GM12878 (cell line): ENCODE measurements around the gene RTP3. TPM values are rescaled to one million over a fixed set of nuclear protein-coding genes. Genes with fewer than 3 reads are reported as not detected.

Experiments
- ATAC-seq: fragments of 200-7000 bp; cut with Tn5 transposase; 3 replicates; pipeline ENCODE4 v1.9.1; 2020; ENCODE audit warnings: mild to moderate bottlenecking, moderate library complexity
- BruUV-seq: library from RNA; stranded (reverse); fragments of 400-500 nt; replicated peaks from 2 replicates; lab custom pipeline; 2021; lab: Mats Ljungman, UMichigan
- CTCF ChIA-PET: fragments of 300-600 bp; sonication (Branson Sonifier 250); formaldehyde crosslinking; extraction: SDS; loops from one replicate; lab custom pipeline; 2021; ENCODE audit warnings: inconsistent platforms; lab: Yijun Ruan, JAX
- POLR2A ChIA-PET: fragments of 350-600 bp; formaldehyde crosslinking; extraction: SDS; loops from one replicate; lab custom pipeline; 2021; ENCODE audit warnings: inconsistent platforms; lab: Charles Lee
- RAD21 ChIA-PET: fragments of 300-600 bp; sonication (Branson Sonifier 250); formaldehyde crosslinking; loops from one replicate; lab custom pipeline; 2023; ENCODE audit warnings: antibody characterized with exemption; ENCODE audit not compliant: unreplicated experiment; lab: Charles Lee
- SMC1A ChIA-PET: fragments of 300-600 bp; sonication (Branson Sonifier 250); formaldehyde crosslinking; loops from one replicate; lab custom pipeline; 2023; ENCODE audit not compliant: unreplicated experiment, uncharacterized antibody; lab: Charles Lee
- DNase-seq: peaks from one replicate; pipeline ENCODE4 v3.0.0-alpha.2; 2011; ENCODE audit warnings: low read depth, low spot score
- FAIRE-seq: peaks from 3 replicates; lab custom pipeline; 2011; peaks lifted over from hg19 to GRCh38; lab: Jason Lieb, UNC
- H2AFZ ChIP-seq: 2 replicates; pipeline ENCODE4 v1.6.0; 2011; ENCODE audit warnings: low read depth, low read length, control low read depth; ENCODE audit not compliant: control insufficient read depth
- H3K27ac ChIP-seq: 2 replicates; pipeline ENCODE4 v1.5.1; 2011; ENCODE audit warnings: control low read depth; ENCODE audit not compliant: control insufficient read depth, insufficient read depth
- H3K27me3 ChIP-seq, 2 experiments: replicated peaks in 1 of 2; 2 replicates each; pipeline versions ENCODE4 v1.6.0 to v1.6.1; 2011; ENCODE audit warnings: low read length in 1 of 2; ENCODE audit not compliant: control insufficient read depth in 2 of 2, insufficient read depth in 2 of 2
- H3K36me3 ChIP-seq, 2 experiments: 2 replicates each; pipeline ENCODE4 v1.5.1; 2011; ENCODE audit warnings: low read length in 1 of 2; ENCODE audit not compliant: control insufficient read depth in 2 of 2, insufficient read depth in 2 of 2
- H3K4me1 ChIP-seq: 2 replicates; pipeline ENCODE4 v1.6.1; 2011; ENCODE audit warnings: mild to moderate bottlenecking, low read length, moderate library complexity, mixed read lengths; ENCODE audit not compliant: control insufficient read depth, insufficient read depth
- H3K4me2 ChIP-seq: 2 replicates; pipeline ENCODE4 v1.6.0; 2011; ENCODE audit warnings: control low read depth; ENCODE audit not compliant: control insufficient read depth, insufficient read depth
- H3K4me3 ChIP-seq: fragments of 200-600 bp; sonication (generic); 2 replicates; pipeline ENCODE4 v1.5.1; 2016
- H3K79me2 ChIP-seq: 2 replicates; pipeline ENCODE4 v1.6.0; 2011; ENCODE audit warnings: low read length; ENCODE audit not compliant: control insufficient read depth, insufficient read depth
- H3K9ac ChIP-seq: 2 replicates; pipeline ENCODE4 v1.8.0; 2011; ENCODE audit warnings: low read length, control low read depth, mixed read lengths; ENCODE audit not compliant: control insufficient read depth, insufficient read depth
- H3K9me3 ChIP-seq: replicated peaks from 3 replicates; pipeline ENCODE4 v1.5.1; 2011; ENCODE audit warnings: mild to moderate bottlenecking, low read length; ENCODE audit not compliant: control insufficient read depth, insufficient read depth
- H4K20me1 ChIP-seq: 2 replicates; pipeline ENCODE4 v1.6.0; 2011; ENCODE audit not compliant: control insufficient read depth, insufficient read depth
- BCL3 ChIP-seq: IDR thresholded peaks from 2 replicates; pipeline ENCODE4 v1.6.1; 2011; ENCODE audit warnings: borderline replicate concordance, low read depth, mild to moderate bottlenecking, moderate library complexity, low read length; ENCODE audit not compliant: insufficient read depth, poor library complexity, severe bottlenecking
- DPF2 ChIP-seq: fragments of 450-650 bp; IDR thresholded peaks from 2 replicates; pipeline ENCODE4 v1.6.1; 2017; ENCODE audit warnings: mild to moderate bottlenecking
- E2F4 ChIP-seq: IDR thresholded peaks from 2 replicates; pipeline ENCODE4 v1.6.1; 2012; ENCODE audit warnings: low read depth, low read length, improper control_type of control experiment
- LARP7 ChIP-seq: fragments of 450-650 bp; IDR thresholded peaks from 2 replicates; pipeline ENCODE4 v1.6.1; 2017; ENCODE audit warnings: mild to moderate bottlenecking
- PML ChIP-seq: IDR thresholded peaks from 2 replicates; pipeline ENCODE4 v1.6.1; 2012; ENCODE audit warnings: low read length, inconsistent platforms
- POLR2AphosphoS2 ChIP-seq: IDR thresholded peaks from 2 replicates; pipeline ENCODE4 v1.6.1; 2011; ENCODE audit warnings: low read depth, mild to moderate bottlenecking, low read length, improper control_type of control experiment, moderate library complexity
- POLR2AphosphoS5 ChIP-seq: IDR thresholded peaks from 2 replicates; pipeline ENCODE4 v1.6.1; 2011; ENCODE audit warnings: mild to moderate bottlenecking, low read length, inconsistent platforms
- SPI1 ChIP-seq: IDR thresholded peaks from 2 replicates; pipeline ENCODE4 v1.6.1; 2011; ENCODE audit warnings: low read depth, mild to moderate bottlenecking, low read length, moderate library complexity, borderline replicate concordance; ENCODE audit not compliant: insufficient read depth
- SREBF1 ChIP-seq: IDR thresholded peaks from 2 replicates; pipeline ENCODE4 v1.6.1; 2012; ENCODE audit warnings: mild to moderate bottlenecking, low read length
- WGBS: methylation state at CpG from one replicate; pipeline ENCODE4 v1.1.6; 2016; ENCODE audit warnings: low lambda C conversion rate; ENCODE audit not compliant: insufficient replicate concordance, insufficient coverage; ENCODE audit errors: missing lambda C conversion rate; 5-methylcytosine and 5-hydroxymethylcytosine counted together
- in situ Hi-C: fragments of 300-500 bp; cut with MboI; formaldehyde crosslinking; loops from 9 replicates; pipeline ENCODE4 v1.14.3; 2018; ENCODE audit warnings: mixed read lengths
- intact Hi-C: fragments of 100-400 bp; cut with micrococcal nuclease; formaldehyde crosslinking; loops from one replicate; pipeline ENCODE4 v1.14.2; 2022; ENCODE audit not compliant: unreplicated experiment
- polyA plus RNA-seq, 11 experiments: library from polyadenylated mRNA; depleted of rRNA in 4 of 11; unstranded in 6 of 11; stranded (reverse) in 5 of 11; fragments of >200 nt; fragmentation: Nextera tagmentation in 4 of 11; fragmentation: Illumina TruSeq in 1 of 11; extraction: Ambion mirVana in 4 of 11; extraction: Trizol in 1 of 11; gene quantifications; 1 replicate in 1 of 11; 2 replicates in 10 of 11; pipeline versions ENCODE4 v1.2.1 to v1.2.3, GENCODE V29; 2011 to 2016; ENCODE audit warnings: inconsistent platforms in 2 of 11, missing spikeins in 2 of 11, low read depth in 1 of 11
- total RNA-seq, 4 experiments: library from RNA; depleted of rRNA in 3 of 4; stranded (reverse); fragments of >200 nt in 3 of 4; fragmentation: Illumina TruSeq in 1 of 4; extraction: Trizol in 1 of 4; gene quantifications; 2 replicates each; pipeline versions ENCODE4 v1.2.1 to v1.2.3, GENCODE V29; 2013 to 2021

The RTP3 gene
- total and polyA plus RNA-seq, 10 of the 15 experiments (the other 5 are each of a cell fraction or from before 2014, with no cell fraction given) = 0.06 TPM; not detected in 9

- no peak for ATAC-seq
- TF ChIP-seq BCL3 = no peak
- TF ChIP-seq LARP7 = no peak
- TF ChIP-seq E2F4 = no peak
- TF ChIP-seq DPF2 = no peak
- TF ChIP-seq POLR2AphosphoS2 = no peak
- no peak for TF ChIP-seq POLR2AphosphoS5
- 0 out of 2 replicates have a peak, but pooled peaks have one; percentile 20 for TF ChIP-seq SPI1
- TF ChIP-seq PML = no peak
- TF ChIP-seq SREBF1 = no peak
- Histone ChIP-seq H3K27ac (no peak overlapping the region), H3K4me3 (no peak overlapping the region), H3K9ac (no peak overlapping the region), H3K4me2 (no peak overlapping the region), H3K79me2 (no peaks in the 10 kb centered on the region), H3K9me3 (peaks cover 1% of the 10 kb centered on the region; the same call in 2 of the 3 replicates), H2AFZ (no peak overlapping the region; the same call in 1 of the 2 replicates), H3K27me3 (no peaks in the 10 kb centered on the region), H3K36me3 (no peaks in the 10 kb centered on the region), H4K20me1 (no peaks in the 10 kb centered on the region), H3K4me1 (peaks cover 40% of the 10 kb centered on the region)
- DNase-seq = no peak
- no TSS peak for BruUV-seq
- in situ Hi-C loops (no loop called here), intact Hi-C loops (no loop called here)
- POLR2A ChIA-PET = no interaction called here
- SMC1A ChIA-PET = interaction anchor here (1.4 to 1.7 kb wide), 4 partner anchors 12 to 88 kb away, joined by 3 to 8 read pairs (median 4); no protein-coding TSS in a partner anchor
- RAD21 ChIA-PET = interaction anchor here (1.2 to 1.3 kb wide), 2 partner anchors 53 to 88 kb away, joined by 3 to 4 read pairs; no protein-coding TSS in a partner anchor
- 27% methylated on average over 1 of the region's 1 CpG for WGBS
- FAIRE-seq = no peak
- CTCF ChIA-PET = interaction anchor here (0.7 to 1.7 kb wide), 5 partner anchors 10 to 436 kb away, joined by 3 to 5 read pairs (median 4); no protein-coding TSS in a partner anchor
Observed at GRCh38 chr3:46541835-46542234, 44.1 kb downstream of the RTP3 start.
